Brain microvascular endothelial cell (primary cell): ENCODE data around the gene SFMBT2.
"Not testable (repeated sequence)": the region's sequence is repeated elsewhere in the genome, so short reads cannot be mapped to it uniquely, and the experiment has no call there.

Experiments
- DNase-seq: peaks from one replicate; pipeline ENCODE4 v3.0.0-alpha.2; 2020
- H3K27ac ChIP-seq: fragments of 250-450 bp; sonication (Bioruptor Pico); 2 replicates; pipeline ENCODE4 v1.5.1; 2020; ENCODE audit warnings: mild to moderate bottlenecking, moderate library complexity
- H3K27me3 ChIP-seq: fragments of 250-450 bp; sonication (Bioruptor Pico); replicated peaks from 2 replicates; pipeline ENCODE4 v1.5.1; 2020; ENCODE audit warnings: mild to moderate bottlenecking
- H3K36me3 ChIP-seq: fragments of 250-450 bp; sonication (Bioruptor Pico); replicated peaks from 2 replicates; pipeline ENCODE4 v1.5.1; 2020; ENCODE audit warnings: mild to moderate bottlenecking
- H3K4me3 ChIP-seq: 2 replicates; pipeline ENCODE4 v1.5.1; 2011; ENCODE audit warnings: low read depth, mild to moderate bottlenecking, control low read depth, low read length, moderate library complexity
- in situ Hi-C: cut with HindIII; loops from 2 replicates; pipeline ENCODE4 v1.10.0; 2017; ENCODE audit warnings: low sequenced_read_pairs, low pct_ligation_motif_present
- TF ChIP-seq, protein P1 (sequence below): IDR thresholded peaks from 2 replicates; pipeline ENCODE4 v1.5.1; 2011; ENCODE audit warnings: low read depth, mild to moderate bottlenecking, moderate library complexity, low read length, control low read depth, inconsistent platforms; ENCODE audit errors: missing control alignments

Gene SFMBT2

GRCh38 chr10:7186387-7187018 is 224.3 kb downstream of the SFMBT2 start:
- Histone ChIP-seq H3K36me3 (no peaks in the 10 kb centered on the region), H3K27ac (no peak overlapping the region), H3K27me3 (no peaks in the 10 kb centered on the region), H3K4me3 (no peak overlapping the region)
- in situ Hi-C loops = no loop called here
- no peak for DNase-seq
- TF ChIP-seq, protein P1, sequence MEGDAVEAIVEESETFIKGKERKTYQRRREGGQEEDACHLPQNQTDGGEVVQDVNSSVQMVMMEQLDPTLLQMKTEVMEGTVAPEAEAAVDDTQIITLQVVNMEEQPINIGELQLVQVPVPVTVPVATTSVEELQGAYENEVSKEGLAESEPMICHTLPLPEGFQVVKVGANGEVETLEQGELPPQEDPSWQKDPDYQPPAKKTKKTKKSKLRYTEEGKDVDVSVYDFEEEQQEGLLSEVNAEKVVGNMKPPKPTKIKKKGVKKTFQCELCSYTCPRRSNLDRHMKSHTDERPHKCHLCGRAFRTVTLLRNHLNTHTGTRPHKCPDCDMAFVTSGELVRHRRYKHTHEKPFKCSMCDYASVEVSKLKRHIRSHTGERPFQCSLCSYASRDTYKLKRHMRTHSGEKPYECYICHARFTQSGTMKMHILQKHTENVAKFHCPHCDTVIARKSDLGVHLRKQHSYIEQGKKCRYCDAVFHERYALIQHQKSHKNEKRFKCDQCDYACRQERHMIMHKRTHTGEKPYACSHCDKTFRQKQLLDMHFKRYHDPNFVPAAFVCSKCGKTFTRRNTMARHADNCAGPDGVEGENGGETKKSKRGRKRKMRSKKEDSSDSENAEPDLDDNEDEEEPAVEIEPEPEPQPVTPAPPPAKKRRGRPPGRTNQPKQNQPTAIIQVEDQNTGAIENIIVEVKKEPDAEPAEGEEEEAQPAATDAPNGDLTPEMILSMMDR = no peak

DNA sequence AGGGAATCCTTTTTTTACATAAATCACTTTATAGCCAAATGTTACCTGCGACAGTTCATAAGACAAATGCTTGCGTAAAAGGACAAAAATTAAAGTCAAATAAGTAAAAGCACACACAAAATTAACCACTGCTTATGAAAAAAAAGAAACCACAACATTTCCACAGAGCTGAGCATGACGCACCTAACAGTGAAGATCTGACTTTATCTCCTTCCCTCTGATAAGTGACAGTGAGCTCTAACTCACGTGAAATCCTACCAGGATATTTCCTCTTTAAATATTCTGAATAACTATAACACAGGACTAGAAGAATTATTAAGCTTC is 225.5 kb downstream of the SFMBT2 start:
- TF ChIP-seq, protein P1 = no peak
- Histone ChIP-seq H3K27ac (no peak overlapping the region), H3K4me3 (no peak overlapping the region), H3K27me3 (no peaks in the 10 kb centered on the region), H3K36me3 (no peaks in the 10 kb centered on the region)
- DNase-seq = no peak
- in situ Hi-C loops = no loop called here

DNA sequence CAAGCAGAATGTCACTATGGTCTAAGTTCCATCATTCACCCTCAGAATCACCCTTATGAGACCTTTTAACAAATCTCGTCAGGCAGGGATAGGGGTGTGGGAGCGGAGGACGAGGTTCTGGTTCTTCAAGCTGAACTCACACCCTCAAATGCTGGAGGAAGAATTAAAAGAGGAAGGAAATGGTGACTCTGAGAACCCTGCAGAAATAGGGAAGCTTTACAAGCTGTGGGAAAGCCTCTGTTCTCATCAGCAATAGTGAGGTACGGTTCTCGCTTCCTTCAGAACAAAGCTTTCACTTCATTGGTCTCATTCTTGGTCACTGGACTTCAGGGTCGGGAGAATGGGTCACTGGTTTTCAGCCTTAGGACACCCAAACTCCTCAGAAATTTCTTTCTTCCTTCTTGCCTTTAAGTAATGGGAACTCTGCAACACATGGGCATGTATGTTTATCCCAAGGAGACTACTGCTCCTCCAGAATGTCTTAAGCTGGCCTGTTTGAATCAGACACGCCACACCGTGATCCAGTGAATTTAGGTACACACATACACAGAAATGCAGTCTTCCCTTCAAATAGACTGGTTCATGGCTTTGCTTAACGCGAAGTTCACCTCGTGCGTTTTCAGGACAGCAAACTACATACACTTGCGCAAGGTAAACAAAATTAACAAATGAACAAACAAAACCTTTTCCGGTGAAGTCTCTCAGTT is 226.0 kb downstream of the SFMBT2 start:
- Histone ChIP-seq H3K27me3 (no peaks in the 10 kb centered on the region), H3K4me3 (no peak overlapping the region), H3K27ac (no peak overlapping the region), H3K36me3 (no peaks in the 10 kb centered on the region)
- in situ Hi-C loops = no loop called here
- TF ChIP-seq, protein P1 = no peak
- DNase-seq = no peak

- H3K4me3 ChIP-seq, H3K36me3 ChIP-seq, H3K27ac ChIP-seq, DNase-seq, H3K27me3 ChIP-seq, in situ Hi-C loops: not testable (repeated sequence)
These were observed 226.7 kb downstream of the SFMBT2 start for GRCh38 chr10:7184116-7184515.

- in situ Hi-C loops, H3K36me3 ChIP-seq, H3K27ac ChIP-seq, DNase-seq, H3K27me3 ChIP-seq, H3K4me3 ChIP-seq: not testable (repeated sequence)
These were observed 228.5 kb downstream of the SFMBT2 start for GRCh38 chr10:7182327-7182726.

GRCh38 chr10:7181420-7181819 is 229.4 kb downstream of the SFMBT2 start:
- in situ Hi-C loops = no loop called here

More at GRCh38 chr10:7181420-7181819, 229.4 kb downstream of the SFMBT2 start:
- DNase-seq = no peak
- TF ChIP-seq, protein P1 = no peak
- Histone ChIP-seq H3K27ac (no peak overlapping the region), H3K36me3 (no peaks in the 10 kb centered on the region), H3K27me3 (no peaks in the 10 kb centered on the region), H3K4me3 (no peak overlapping the region)
